CD4-positive, alpha-beta T cell (primary cell): ENCODE data around the gene SHMT2. TPM values are rescaled to one million over a fixed set of nuclear protein-coding genes. Genes with fewer than 3 reads are reported as not detected.

ENCODE experiments used
- ATAC-seq: fragments of 200-7000 bp; cut with Tn5 transposase; one replicate; pipeline ENCODE4 v1.10.0; 2022; ENCODE audit warnings: mild to moderate bottlenecking; ENCODE audit not compliant: poor library complexity
- CTCF ChIA-PET: fragments of 350-600 bp; sonication (Branson Sonifier 250); formaldehyde crosslinking; loops from one replicate; lab custom pipeline; 2021; ENCODE audit warnings: antibody characterized with exemption, inconsistent platforms; lab: Charles Lee
- POLR2A ChIA-PET: fragments of 350-600 bp; sonication (Branson Sonifier 250); formaldehyde crosslinking; loops from one replicate; lab custom pipeline; 2021; ENCODE audit warnings: antibody characterized with exemption, inconsistent platforms; lab: Charles Lee
- DNase-seq, 14 experiments: peaks; one replicate each; pipeline ENCODE4 v3.0.0-alpha.2; 2013 to 2020; ENCODE audit warnings: mixed read lengths in 2 of 14
- H3K27ac ChIP-seq, 2 donors: one replicate each; pipeline versions ENCODE4 v1.5.1 to v1.7.0; 2013; ENCODE audit warnings: low read length in 2 of 2, low read depth in 1 of 2, mild to moderate bottlenecking in 1 of 2
- H3K27me3 ChIP-seq, 2 experiments: 1 replicate in 1 of 2; 2 replicates in 1 of 2; pipeline versions ENCODE4 v1.6.1 to v1.7.0; 2013; ENCODE audit warnings: low read length in 2 of 2, control low read depth in 1 of 2, mild to moderate bottlenecking in 1 of 2, moderate library complexity in 1 of 2; ENCODE audit not compliant: insufficient read depth in 2 of 2, control insufficient read depth in 1 of 2
- H3K36me3 ChIP-seq: one replicate; pipeline ENCODE4 v1.6.1; 2013; ENCODE audit warnings: low read length, control low read depth; ENCODE audit not compliant: insufficient read depth
- H3K4me1 ChIP-seq: one replicate; pipeline ENCODE4 v1.6.1; 2013; ENCODE audit warnings: low read length, control low read depth; ENCODE audit not compliant: insufficient read depth
- H3K4me3 ChIP-seq: one replicate; pipeline ENCODE4 v1.5.1; 2013; ENCODE audit warnings: mild to moderate bottlenecking, low read length, moderate library complexity
- H3K9me3 ChIP-seq, 2 experiments: 1 replicate in 1 of 2; 2 replicates in 1 of 2; pipeline versions ENCODE4 v1.6.1 to v1.7.0; 2013; ENCODE audit warnings: low read length in 2 of 2, mild to moderate bottlenecking in 2 of 2, control low read depth in 1 of 2, moderate library complexity in 1 of 2; ENCODE audit not compliant: control insufficient read depth in 1 of 2, insufficient read depth in 1 of 2
- H3K27ac Mint-ChIP-seq: one replicate; pipeline ENCODE4 v1.8.0; 2020; ENCODE audit warnings: mixed read lengths
- H3K27me3 Mint-ChIP-seq: one replicate; pipeline ENCODE4 v1.8.0; 2021; ENCODE audit warnings: mixed read lengths
- H3K36me3 Mint-ChIP-seq: one replicate; pipeline ENCODE4 v1.8.0; 2021; ENCODE audit warnings: low read depth, mixed read lengths
- H3K4me1 Mint-ChIP-seq: one replicate; pipeline ENCODE4 v1.8.0; 2021; ENCODE audit warnings: low read depth, mixed read lengths
- H3K4me3 Mint-ChIP-seq: one replicate; pipeline ENCODE4 v1.8.0; 2020; ENCODE audit warnings: mild to moderate bottlenecking, mixed read lengths
- H3K9me3 Mint-ChIP-seq: one replicate; pipeline ENCODE4 v1.8.0; 2020; ENCODE audit warnings: mixed read lengths
- intact Hi-C, 2 experiments: fragments of 100-400 bp; cut with DNase I in 1 of 2; cut with micrococcal nuclease in 1 of 2; formaldehyde crosslinking; loops; one replicate each; pipeline versions ENCODE4 v1.15.1 to v1.9.0; 2023 to 2025; cut with DNase I, micrococcal nuclease
- total RNA-seq, 174 experiments: library from RNA in 2 of 174; stranded (reverse) in 2 of 174; gene quantifications; one replicate each; pipeline ENCODE4 v1.2.3 and lab custom pipeline; 2021 to 2026
- TF ChIP-seq, protein P1 (sequence below): fragments of 200-600 bp; IDR thresholded peaks from one replicate; pipeline ENCODE4 v1.8.0; 2022; ENCODE audit warnings: antibody characterized with exemption, mild to moderate bottlenecking

Gene SHMT2
- total RNA-seq, 2 experiments from 2014 or later, result 21.3 to 22.2 TPM

- Mint-ChIP-seq H3K9me3 (no peaks in the 10 kb centered on the region), H3K36me3 (peaks cover 92% of the 10 kb centered on the region), H3K4me3 (no peak overlapping the region), H3K27ac (no peak overlapping the region), H3K4me1 (peaks cover 19% of the 10 kb centered on the region), H3K27me3 (no peaks in the 10 kb centered on the region)
- Histone ChIP-seq H3K4me1 (peaks cover 11% of the 10 kb centered on the region), H3K4me3 (no peak overlapping the region), H3K9me3 (no peaks in the 10 kb centered on the region), H3K27me3 (no peaks in the 10 kb centered on the region), H3K27ac (no peak overlapping the region), H3K36me3 (peaks cover 62% of the 10 kb centered on the region)
- TF ChIP-seq, protein P1, sequence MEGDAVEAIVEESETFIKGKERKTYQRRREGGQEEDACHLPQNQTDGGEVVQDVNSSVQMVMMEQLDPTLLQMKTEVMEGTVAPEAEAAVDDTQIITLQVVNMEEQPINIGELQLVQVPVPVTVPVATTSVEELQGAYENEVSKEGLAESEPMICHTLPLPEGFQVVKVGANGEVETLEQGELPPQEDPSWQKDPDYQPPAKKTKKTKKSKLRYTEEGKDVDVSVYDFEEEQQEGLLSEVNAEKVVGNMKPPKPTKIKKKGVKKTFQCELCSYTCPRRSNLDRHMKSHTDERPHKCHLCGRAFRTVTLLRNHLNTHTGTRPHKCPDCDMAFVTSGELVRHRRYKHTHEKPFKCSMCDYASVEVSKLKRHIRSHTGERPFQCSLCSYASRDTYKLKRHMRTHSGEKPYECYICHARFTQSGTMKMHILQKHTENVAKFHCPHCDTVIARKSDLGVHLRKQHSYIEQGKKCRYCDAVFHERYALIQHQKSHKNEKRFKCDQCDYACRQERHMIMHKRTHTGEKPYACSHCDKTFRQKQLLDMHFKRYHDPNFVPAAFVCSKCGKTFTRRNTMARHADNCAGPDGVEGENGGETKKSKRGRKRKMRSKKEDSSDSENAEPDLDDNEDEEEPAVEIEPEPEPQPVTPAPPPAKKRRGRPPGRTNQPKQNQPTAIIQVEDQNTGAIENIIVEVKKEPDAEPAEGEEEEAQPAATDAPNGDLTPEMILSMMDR, result no peak
- intact Hi-C loops, result no loop called here
- ATAC-seq (no peak), DNase-seq (peak in 3 of 14 experiments; percentile 11 to 23 (median 15))
- POLR2A ChIA-PET, result interaction anchor here (0.6 kb wide), 1 partner anchor 81 kb away, joined by 4 read pairs; no protein-coding TSS in a partner anchor
- CTCF ChIA-PET, result interaction anchor here (0.7 to 1.0 kb wide), 2 partner anchors 10 to 12 kb away, joined by 4 read pairs; no protein-coding TSS in a partner anchor
Measured at GRCh38 chr12:57276935-57277563, 47.5 kb downstream of the SHMT2 start.

- peak overlapping the region; percentile 2 for H3K27ac Mint-ChIP-seq
- no peak for ATAC-seq
Measured at GRCh38 chr12:57278465-57279381, 49.2 kb downstream of the SHMT2 start.

More at GRCh38 chr12:57278465-57279381, 49.2 kb downstream of the SHMT2 start:
- DNase-seq, result no peak
- TF ChIP-seq, protein P1, result no peak
- Mint-ChIP-seq H3K27me3 (no peaks in the 10 kb centered on the region), H3K36me3 (peaks cover 92% of the 10 kb centered on the region), H3K9me3 (no peaks in the 10 kb centered on the region), H3K4me3 (no peak overlapping the region), H3K4me1 (peaks cover 19% of the 10 kb centered on the region)
- Histone ChIP-seq H3K9me3 (no peaks in the 10 kb centered on the region), H3K4me1 (peaks cover 11% of the 10 kb centered on the region), H3K27ac (no peak overlapping the region), H3K36me3 (peaks cover 50% of the 10 kb centered on the region), H3K27me3 (no peaks in the 10 kb centered on the region), H3K4me3 (no peak overlapping the region)
- intact Hi-C loops, result no loop called here
- CTCF ChIA-PET, result interaction anchor here (1.1 kb wide), 1 partner anchor 10 kb away, joined by 3 read pairs; no protein-coding TSS in a partner anchor
- POLR2A ChIA-PET, result no interaction called here
